ENCODE measurements around the gene LNPK.
"Not testable (repeated sequence)": the region's sequence is repeated elsewhere in the genome, so short reads cannot be mapped to it uniquely, and the experiment has no call there.

The LNPK gene

DNA sequence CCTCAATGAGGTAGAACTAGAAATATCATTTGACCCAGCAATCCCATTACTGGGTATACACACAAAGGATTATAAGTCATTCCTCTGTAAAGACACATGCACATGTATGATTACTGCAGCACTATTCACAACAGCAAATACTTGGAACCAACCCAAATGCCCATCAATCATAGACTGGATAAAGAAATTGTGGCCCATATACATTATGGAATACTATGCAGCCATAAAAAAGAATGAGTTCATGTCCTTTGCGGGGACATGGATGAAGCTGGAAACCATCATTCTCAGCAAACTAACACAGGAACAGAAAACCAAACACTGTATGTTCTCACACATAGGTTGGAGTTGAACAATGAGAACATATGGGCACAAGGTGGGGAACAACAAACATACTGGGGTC lies 106.1 kb downstream of the LNPK start:
- DNase-seq, result not testable (repeated sequence)

DNA sequence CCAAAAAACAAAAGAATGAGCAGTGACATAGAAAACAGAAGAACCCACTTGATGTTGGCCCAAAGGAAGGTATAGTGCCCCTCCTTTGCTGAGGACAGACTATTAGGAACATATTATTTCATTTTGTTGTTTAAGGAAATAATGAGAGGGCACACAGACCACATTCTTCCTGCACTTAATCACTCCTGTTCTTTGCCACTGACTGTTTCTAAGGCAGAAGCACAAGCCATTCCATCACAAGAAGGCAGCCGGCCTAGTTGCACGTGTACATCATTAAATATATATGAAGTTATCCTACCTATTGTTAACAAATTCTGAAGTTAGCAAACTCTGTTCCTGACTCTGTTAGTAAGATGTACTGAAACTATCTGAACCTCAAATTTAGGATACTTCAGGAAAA lies 110.0 kb downstream of the LNPK start:
- DNase-seq, result no peak

DNA sequence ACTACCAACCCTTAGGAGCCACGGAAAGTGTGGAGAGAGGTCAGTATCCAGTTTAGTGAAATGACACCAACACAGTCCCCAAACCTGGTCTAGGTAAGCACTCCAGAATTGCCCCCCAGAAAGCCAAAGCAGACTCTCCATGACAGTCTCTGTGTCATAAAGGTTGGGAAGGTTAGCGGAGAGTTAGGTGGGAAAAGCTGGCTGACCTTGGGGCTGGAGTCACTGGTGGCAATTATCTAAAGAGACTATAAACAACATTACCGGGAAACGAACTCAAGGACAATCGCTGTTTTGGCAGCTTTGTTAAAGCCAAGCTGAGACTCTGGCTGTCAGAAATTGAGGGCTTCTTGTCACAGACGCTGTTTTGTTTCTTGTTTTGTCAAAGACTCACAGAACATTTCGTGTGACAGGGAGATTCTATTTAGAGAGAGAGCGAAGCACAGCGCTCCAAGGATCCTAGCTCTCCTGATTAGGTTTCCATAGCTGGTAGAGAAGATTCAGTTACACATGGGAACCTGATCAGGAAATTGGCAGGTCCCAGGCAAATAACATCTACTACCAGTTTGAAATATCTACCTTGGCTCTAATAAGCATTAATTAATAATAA lies 111.3 kb downstream of the LNPK start:
- DNase-seq, result no peak

GRCh38 chr2:175889701-175890302 lies 112.3 kb downstream of the LNPK start:
- no peak for DNase-seq

GRCh38 chr2:175887776-175888175 lies 114.3 kb downstream of the LNPK start:
- no peak for DNase-seq

DNA sequence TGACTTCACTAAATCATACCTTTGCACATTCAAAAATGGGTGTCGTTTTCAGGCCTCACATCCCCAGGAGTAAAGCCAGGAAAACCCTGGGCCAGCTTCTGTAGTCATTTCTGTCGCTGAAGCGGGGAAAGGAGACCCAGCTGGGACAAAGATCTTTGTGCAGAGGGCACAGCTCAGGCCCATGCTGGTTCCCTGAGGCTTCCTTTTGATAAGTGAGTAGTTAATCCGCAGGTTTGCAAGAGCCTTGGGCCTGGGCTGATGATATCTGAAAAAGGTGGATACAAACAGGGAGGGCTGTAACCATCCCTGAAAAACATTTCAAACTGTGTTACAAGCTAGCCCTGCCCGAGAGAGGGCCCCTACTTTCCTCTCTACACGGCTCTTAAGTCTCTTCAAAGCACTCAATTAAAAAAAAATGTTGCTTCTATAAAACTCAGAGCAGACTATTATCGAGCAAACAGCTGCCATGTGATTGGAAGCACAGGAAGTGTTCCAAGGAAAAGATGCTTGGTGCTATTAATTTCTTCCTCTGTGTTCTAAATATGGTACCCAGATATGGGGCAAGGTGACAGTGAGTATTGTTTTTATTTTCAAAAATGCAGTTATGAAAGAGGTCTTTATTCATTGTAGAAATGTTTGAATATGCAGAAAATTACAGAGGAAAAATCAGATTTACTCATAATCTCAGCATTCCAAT lies 117.2 kb downstream of the LNPK start:
- no peak for DNase-seq

GRCh38 chr2:175883586-175884194 lies 118.4 kb downstream of the LNPK start:
- DNase-seq, result no peak

- no peak for DNase-seq
Measured at GRCh38 chr2:175879679-175880078, 122.4 kb downstream of the LNPK start.

DNA sequence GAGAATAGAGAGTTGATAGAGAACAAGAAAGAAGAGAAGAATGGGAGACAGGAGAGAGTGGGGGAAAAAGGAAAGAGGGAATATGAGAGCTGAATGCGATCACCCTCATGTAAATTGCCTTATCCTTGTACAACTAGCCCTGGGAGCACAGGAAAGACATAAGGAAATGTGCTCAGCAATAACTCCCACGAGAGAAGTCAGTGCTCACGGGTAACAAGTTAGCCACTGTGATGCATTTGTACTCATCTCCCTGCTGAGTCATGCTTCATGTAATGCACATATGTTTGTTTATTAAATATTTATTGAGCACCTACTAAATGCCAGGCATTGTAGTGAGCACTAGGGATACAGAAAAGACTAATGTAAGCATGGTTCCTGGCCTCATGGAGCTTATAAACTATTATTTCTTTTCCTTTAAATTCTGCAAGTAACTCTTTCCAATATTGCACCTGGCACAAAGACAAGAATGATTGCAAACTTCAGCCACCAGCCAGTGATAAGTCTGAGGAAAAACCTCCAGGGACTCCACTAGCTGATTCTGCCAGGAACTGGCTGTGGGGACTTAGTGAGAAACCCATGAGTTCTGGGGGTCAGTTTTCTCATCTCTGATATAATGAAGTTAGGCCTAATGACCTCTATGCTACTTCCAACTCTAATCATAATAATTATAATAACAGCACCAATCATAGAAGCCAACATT lies 124.1 kb downstream of the LNPK start:
- no peak for DNase-seq

- no peak for DNase-seq
Measured at GRCh38 chr2:175874291-175874690, 127.8 kb downstream of the LNPK start.
